ENCODE measurements around the gene CALML6. TPM values are rescaled to one million over a fixed set of nuclear protein-coding genes. Genes with fewer than 3 reads are reported as not detected.
A peak's percentile ranks its signal among the peaks of the same experiment; 100 is the strongest.
"Not testable (repeated sequence)": the region's sequence is repeated elsewhere in the genome, so short reads cannot be mapped to it uniquely, and the experiment has no call there.

Gene CALML6
- total RNA-seq, 1 experiment from 2014 or later, result 1.5 TPM

DNA sequence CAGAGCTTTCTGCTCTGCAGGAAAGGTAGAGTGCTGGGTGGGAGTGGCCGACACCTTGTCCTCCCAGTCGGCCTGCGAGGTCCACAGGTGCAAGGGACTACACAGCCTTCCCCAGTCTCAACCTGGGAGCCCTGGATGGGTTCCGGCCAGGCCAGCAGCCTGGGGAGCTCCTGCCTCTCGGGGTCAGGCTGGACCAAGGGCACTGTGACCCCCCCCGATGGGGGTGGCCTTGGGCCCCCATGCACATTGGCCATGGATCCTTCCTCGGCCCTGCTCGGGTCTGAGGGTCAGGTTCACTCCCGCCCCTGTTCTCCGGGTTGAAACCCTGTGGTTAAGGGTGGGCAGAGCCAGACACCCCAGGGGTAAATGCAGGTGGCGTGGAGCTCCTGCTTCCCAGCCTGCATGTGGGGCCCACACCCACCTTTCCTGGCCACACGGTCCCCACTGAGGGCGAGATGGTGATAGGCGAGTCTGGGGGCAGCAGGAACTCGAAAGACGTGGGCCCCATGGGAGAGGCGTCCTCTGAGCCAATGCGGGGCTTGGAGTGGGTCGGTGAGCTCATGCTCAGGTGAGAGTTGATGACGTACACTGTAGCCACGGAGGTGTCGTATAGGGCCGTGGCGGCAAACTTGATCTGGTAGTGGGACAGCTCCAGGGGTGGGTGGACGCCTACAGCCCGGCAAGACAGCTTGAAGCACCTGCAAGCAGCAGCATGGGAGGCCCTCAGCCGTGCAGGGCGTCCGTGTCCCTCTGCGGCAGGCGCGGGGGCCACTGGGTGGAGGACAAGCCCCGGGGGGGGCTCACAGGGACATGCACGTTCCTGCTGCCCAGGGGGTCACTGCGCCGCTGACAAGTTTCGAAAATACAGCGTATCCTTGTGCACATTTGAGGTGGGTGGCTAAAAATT is 14.8 kb downstream of the CALML6 start:
- Histone ChIP-seq H3K9me3 (ENCODE audit: control insufficient read depth, insufficient read depth, low read depth, low read length) (no peaks in the 10 kb centered on the region), H3K4me3 (ENCODE audit: low read depth in 2 of 2, low read length in 2 of 2) (no peak overlapping the region), H3K27me3 (ENCODE audit: control insufficient read depth, insufficient read depth, low read length) (no peaks in the 10 kb centered on the region), H3K27ac (ENCODE audit: low read length) (no peak overlapping the region), H3K4me1 (ENCODE audit: control insufficient read depth, insufficient read depth, low read length) (no peaks in the 10 kb centered on the region), H3K36me3 (ENCODE audit: control insufficient read depth, insufficient read depth, low read length) (no peaks in the 10 kb centered on the region)
- POLR2A ChIA-PET, result no interaction called here
- intact Hi-C loops (cut with micrococcal nuclease; ENCODE audit: unreplicated experiment) (no loop called here), in situ Hi-C loops (cut with HindIII; ENCODE audit: low pct_unique_long_range_greater_than_20kb, low sequenced_read_pairs) (loop anchor here (10.0 kb wide), 1 partner anchor 65 kb away; no protein-coding TSS in a partner anchor)
- BruUV-seq (replicated peaks), result no TSS peak
- no peak for TF ChIP-seq TCF7L2 (IDR thresholded peaks at IDR 0.05; ENCODE audit: low read depth, low read length)
- TF ChIP-seq CTCF (IDR thresholded peaks at IDR 0.05), result no peak
- CTCF ChIA-PET, result interaction anchor here (0.8 to 0.9 kb wide), 3 partner anchors 14 to 115 kb away, joined by 3 to 4 read pairs (median 3); no protein-coding TSS in a partner anchor
- ATAC-seq (0 out of 2 replicates have a peak, but pooled peaks have one; percentile 17), DNase-seq (ENCODE audit: low read depth, low spot score) (no peak)

DNA sequence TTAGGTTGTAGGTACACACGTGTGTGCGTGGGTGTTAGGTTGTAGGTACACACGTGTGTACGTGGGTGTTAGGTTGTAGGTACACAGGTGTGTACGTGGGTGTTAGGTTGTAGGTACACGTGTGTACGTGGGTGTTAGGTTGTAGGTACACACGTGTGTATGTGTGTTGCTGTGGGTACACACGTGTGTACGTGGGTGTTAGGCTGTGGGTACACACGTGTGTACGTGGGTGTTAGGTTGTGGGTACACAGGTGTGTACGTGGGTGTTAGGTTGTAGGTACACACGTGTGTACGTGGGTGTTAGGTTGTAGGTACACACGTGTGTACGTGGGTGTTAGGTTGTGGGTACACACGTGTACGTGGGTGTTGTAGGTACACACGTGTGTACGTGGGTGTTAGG is 19.8 kb downstream of the CALML6 start:
- DNase-seq (ENCODE audit: low read depth, low spot score); H3K27ac ChIP-seq (ENCODE audit: low read length); intact Hi-C loops (cut with micrococcal nuclease; ENCODE audit: unreplicated experiment); CTCF ChIA-PET; H3K27me3 ChIP-seq (ENCODE audit: control insufficient read depth, insufficient read depth, low read length); H3K9me3 ChIP-seq (ENCODE audit: control insufficient read depth, insufficient read depth, low read depth, low read length); H3K36me3 ChIP-seq (ENCODE audit: control insufficient read depth, insufficient read depth, low read length); BruUV-seq (replicated peaks); ATAC-seq; H3K4me1 ChIP-seq (ENCODE audit: control insufficient read depth, insufficient read depth, low read length); H3K4me3 ChIP-seq (ENCODE audit: low read depth in 2 of 2, low read length in 2 of 2): not testable (repeated sequence)
- POLR2A ChIA-PET, result interaction anchor here (0.7 kb wide), 1 partner anchor 15 kb away, joined by 4 read pairs; no protein-coding TSS in a partner anchor
- in situ Hi-C loops (cut with HindIII; ENCODE audit: low pct_unique_long_range_greater_than_20kb, low sequenced_read_pairs), result loop anchor here (10.0 kb wide), 1 partner anchor 60 kb away; no protein-coding TSS in a partner anchor

GRCh38 chr1:1937061-1937460 is 22.0 kb downstream of the CALML6 start:
- DNase-seq (ENCODE audit: low read depth, low spot score), result no peak
- 0 out of 2 replicates have a peak, but pooled peaks have one; percentile 40 for ATAC-seq
- Histone ChIP-seq H3K4me3 (ENCODE audit: low read depth in 2 of 2, low read length in 2 of 2) (no peak overlapping the region), H3K4me1 (ENCODE audit: control insufficient read depth, insufficient read depth, low read length) (no peaks in the 10 kb centered on the region; the same call in 1 of the 2 replicates), H3K27me3 (ENCODE audit: control insufficient read depth, insufficient read depth, low read length) (no peaks in the 10 kb centered on the region), H3K36me3 (ENCODE audit: control insufficient read depth, insufficient read depth, low read length) (no peaks in the 10 kb centered on the region), H3K27ac (ENCODE audit: low read length) (no peak overlapping the region), H3K9me3 (ENCODE audit: control insufficient read depth, insufficient read depth, low read depth, low read length) (no peaks in the 10 kb centered on the region)
- in situ Hi-C loops (cut with HindIII; ENCODE audit: low pct_unique_long_range_greater_than_20kb, low sequenced_read_pairs), result loop anchor here (10.0 kb wide), 1 partner anchor 58 kb away; no protein-coding TSS in a partner anchor
- POLR2A ChIA-PET, result no interaction called here
- CTCF ChIA-PET, result no interaction called here
- TF ChIP-seq CTCF (IDR thresholded peaks at IDR 0.05) (no peak), SIN3A (IDR thresholded peaks at IDR 0.05; ENCODE audit: borderline replicate concordance, insufficient read depth, low read depth, low read length) (no peak), TCF7L2 (IDR thresholded peaks at IDR 0.05; ENCODE audit: low read depth, low read length) (no peak), POLR2AphosphoS5 (IDR thresholded peaks at IDR 0.05; ENCODE audit: low read depth, low read length) (no peak)
- TF ChIP-seq, protein P1, sequence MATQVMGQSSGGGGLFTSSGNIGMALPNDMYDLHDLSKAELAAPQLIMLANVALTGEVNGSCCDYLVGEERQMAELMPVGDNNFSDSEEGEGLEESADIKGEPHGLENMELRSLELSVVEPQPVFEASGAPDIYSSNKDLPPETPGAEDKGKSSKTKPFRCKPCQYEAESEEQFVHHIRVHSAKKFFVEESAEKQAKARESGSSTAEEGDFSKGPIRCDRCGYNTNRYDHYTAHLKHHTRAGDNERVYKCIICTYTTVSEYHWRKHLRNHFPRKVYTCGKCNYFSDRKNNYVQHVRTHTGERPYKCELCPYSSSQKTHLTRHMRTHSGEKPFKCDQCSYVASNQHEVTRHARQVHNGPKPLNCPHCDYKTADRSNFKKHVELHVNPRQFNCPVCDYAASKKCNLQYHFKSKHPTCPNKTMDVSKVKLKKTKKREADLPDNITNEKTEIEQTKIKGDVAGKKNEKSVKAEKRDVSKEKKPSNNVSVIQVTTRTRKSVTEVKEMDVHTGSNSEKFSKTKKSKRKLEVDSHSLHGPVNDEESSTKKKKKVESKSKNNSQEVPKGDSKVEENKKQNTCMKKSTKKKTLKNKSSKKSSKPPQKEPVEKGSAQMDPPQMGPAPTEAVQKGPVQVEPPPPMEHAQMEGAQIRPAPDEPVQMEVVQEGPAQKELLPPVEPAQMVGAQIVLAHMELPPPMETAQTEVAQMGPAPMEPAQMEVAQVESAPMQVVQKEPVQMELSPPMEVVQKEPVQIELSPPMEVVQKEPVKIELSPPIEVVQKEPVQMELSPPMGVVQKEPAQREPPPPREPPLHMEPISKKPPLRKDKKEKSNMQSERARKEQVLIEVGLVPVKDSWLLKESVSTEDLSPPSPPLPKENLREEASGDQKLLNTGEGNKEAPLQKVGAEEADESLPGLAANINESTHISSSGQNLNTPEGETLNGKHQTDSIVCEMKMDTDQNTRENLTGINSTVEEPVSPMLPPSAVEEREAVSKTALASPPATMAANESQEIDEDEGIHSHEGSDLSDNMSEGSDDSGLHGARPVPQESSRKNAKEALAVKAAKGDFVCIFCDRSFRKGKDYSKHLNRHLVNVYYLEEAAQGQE (IDR thresholded peaks at IDR 0.05; ENCODE audit: insufficient read depth in 1 of 2, low read depth in 2 of 2, low read length in 1 of 2), result no peak
- BruUV-seq (replicated peaks), result no TSS peak
- intact Hi-C loops (cut with micrococcal nuclease; ENCODE audit: unreplicated experiment), result no loop called here
